DOHH2 (cell line): ENCODE data around the gene ASL.
"Not testable (repeated sequence)": the region's sequence is repeated elsewhere in the genome, so short reads cannot be mapped to it uniquely, and the experiment has no call there.

Experiments used
- H3F3A ChIP-seq: fragments of 200-600 bp; sonication (generic), shearing (Covaris generic); 2 replicates; pipeline ENCODE4 v1.6.0; 2016; ENCODE audit warnings: antibody characterized with exemption, mild to moderate bottlenecking; ENCODE audit not compliant: control insufficient read depth, insufficient read depth
- H3K27ac ChIP-seq: fragments of 200-600 bp; sonication (generic); 2 replicates; pipeline ENCODE4 v1.5.1; 2014; ENCODE audit warnings: low read depth, mild to moderate bottlenecking, low read length, moderate library complexity
- H3K27me3 ChIP-seq: fragments of 200-600 bp; sonication (generic); 2 replicates; pipeline ENCODE4 v1.6.1; 2014; ENCODE audit warnings: mild to moderate bottlenecking, low read length, mixed read lengths; ENCODE audit not compliant: control insufficient read depth
- H3K36me3 ChIP-seq: fragments of 200-600 bp; sonication (generic); 2 replicates; pipeline ENCODE4 v1.6.1; 2014; ENCODE audit warnings: mild to moderate bottlenecking, low read length, moderate library complexity, mixed read lengths; ENCODE audit not compliant: control insufficient read depth
- H3K4me1 ChIP-seq: fragments of 200-600 bp; sonication (generic); 2 replicates; pipeline ENCODE4 v1.6.1; 2014; ENCODE audit warnings: mild to moderate bottlenecking, low read length, mixed read lengths; ENCODE audit not compliant: control insufficient read depth
- H3K4me2 ChIP-seq: fragments of 200-600 bp; sonication (generic); 2 replicates; pipeline ENCODE4 v1.6.0; 2014; ENCODE audit warnings: mild to moderate bottlenecking, low read length, moderate library complexity
- H3K4me3 ChIP-seq: fragments of 200-600 bp; sonication (generic); 2 replicates; pipeline ENCODE4 v1.5.1; 2014; ENCODE audit warnings: mild to moderate bottlenecking, low read length, mixed read lengths
- H3K79me2 ChIP-seq: fragments of 200-600 bp; sonication (generic); 2 replicates; pipeline ENCODE4 v1.6.1; 2014; ENCODE audit warnings: mild to moderate bottlenecking, low read length, mixed read lengths; ENCODE audit not compliant: control insufficient read depth
- H3K9me2 ChIP-seq: fragments of 200-600 bp; sonication (generic); replicated peaks from 2 replicates; pipeline ENCODE4 v1.6.1; 2014; ENCODE audit warnings: mild to moderate bottlenecking, low read length, mixed read lengths; ENCODE audit not compliant: control insufficient read depth
- H3K9me3 ChIP-seq: fragments of 200-600 bp; sonication (generic); 2 replicates; pipeline ENCODE4 v1.6.1; 2014; ENCODE audit warnings: antibody characterized with exemption, low read length, mixed read lengths; ENCODE audit not compliant: control insufficient read depth, insufficient read depth
- H4K20me1 ChIP-seq: fragments of 200-600 bp; sonication (generic); 2 replicates; pipeline ENCODE4 v1.6.0; 2014; ENCODE audit warnings: low read depth, mild to moderate bottlenecking, antibody characterized with exemption, low read length, moderate library complexity; ENCODE audit not compliant: control insufficient read depth, insufficient read depth
- EZH2phosphoT487 ChIP-seq: fragments of 200-600 bp; sonication (generic); IDR thresholded peaks from 2 replicates; pipeline ENCODE4 v1.6.1; 2017; ENCODE audit warnings: borderline replicate concordance, mild to moderate bottlenecking, antibody characterized with exemption, low read length, moderate library complexity, mixed read lengths
- TF ChIP-seq, protein P1 (sequence below): fragments of 200-600 bp; sonication (generic); IDR thresholded peaks from one replicate; pipeline ENCODE4 v1.5.1; 2014; ENCODE audit warnings: antibody characterized with exemption, mild to moderate bottlenecking, low read depth, low read length; ENCODE audit not compliant: poor library complexity, severe bottlenecking

ASL gene

DNA sequence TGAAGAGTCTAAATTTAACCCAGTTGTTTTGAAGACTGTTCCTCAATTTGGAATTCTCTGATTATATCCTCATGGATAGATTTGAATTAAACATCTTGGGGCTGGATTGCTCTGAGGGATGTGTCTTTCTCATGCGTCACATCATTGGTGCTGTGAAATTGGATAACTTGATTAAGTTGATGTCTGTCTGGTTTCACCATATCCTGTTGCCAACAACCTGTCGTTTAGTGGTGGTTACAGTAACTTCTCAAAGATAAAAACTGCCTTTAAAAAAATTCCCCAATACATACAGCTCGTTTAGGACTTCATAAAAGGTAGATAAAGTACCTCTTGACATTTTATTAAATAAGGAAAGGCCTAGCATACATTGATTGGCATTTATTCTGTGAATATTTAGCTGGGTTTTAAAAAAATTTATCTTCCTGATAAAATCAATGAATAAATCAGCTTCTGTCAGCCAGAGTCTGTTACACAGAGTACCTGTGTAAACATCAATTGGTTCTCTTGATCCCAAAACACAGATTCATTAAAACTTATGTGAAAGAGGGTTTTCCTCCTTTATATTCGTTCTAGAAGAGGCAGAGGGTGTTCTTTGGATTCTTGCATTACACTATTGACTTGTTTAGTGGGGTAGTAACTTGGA lies 49.6 kb downstream of the ASL start:
- H3K27ac ChIP-seq = no peak overlapping the region

DNA sequence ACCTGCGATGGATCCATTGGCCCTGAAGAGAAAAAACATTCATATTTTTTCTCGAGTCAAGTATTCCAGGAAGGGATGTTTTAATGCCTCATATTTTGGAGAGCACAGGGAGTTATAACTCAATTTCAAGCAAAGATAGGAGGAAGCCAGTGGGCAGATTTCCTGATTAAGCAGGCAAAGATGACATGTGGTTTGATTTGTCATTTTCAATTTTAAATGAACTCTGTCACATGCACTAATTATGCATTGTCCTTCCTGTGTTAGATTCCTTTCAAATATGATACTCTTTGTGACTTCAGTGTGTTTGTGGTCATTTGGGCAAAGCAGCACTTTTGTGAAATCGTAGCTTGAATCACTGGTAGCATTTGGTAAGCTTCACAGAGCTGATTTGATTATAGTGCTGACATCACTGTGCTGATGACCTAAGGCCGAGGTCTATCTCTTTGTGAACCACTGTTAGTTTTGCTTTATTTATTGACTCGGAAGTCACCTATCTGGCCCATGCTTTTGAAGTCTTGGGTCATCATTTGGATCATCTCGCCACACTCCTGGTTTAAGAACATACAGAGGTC lies 50.2 kb downstream of the ASL start:
- not testable (repeated sequence) for H3F3A ChIP-seq, H3K27ac ChIP-seq, H3K27me3 ChIP-seq, H3K4me2 ChIP-seq, H3K9me2 ChIP-seq, H3K4me1 ChIP-seq, H3K4me3 ChIP-seq, H3K9me3 ChIP-seq
- peaks cover 92% of the 10 kb centered on the region for H3K79me2 ChIP-seq
- H4K20me1 ChIP-seq = peaks cover 19% of the 10 kb centered on the region
- peaks cover 35% of the 10 kb centered on the region for H3K36me3 ChIP-seq

More for the DNA sequence above, 49.6 kb downstream of the ASL start:
- TF ChIP-seq EZH2phosphoT487 = no peak
- TF ChIP-seq, protein P1, sequence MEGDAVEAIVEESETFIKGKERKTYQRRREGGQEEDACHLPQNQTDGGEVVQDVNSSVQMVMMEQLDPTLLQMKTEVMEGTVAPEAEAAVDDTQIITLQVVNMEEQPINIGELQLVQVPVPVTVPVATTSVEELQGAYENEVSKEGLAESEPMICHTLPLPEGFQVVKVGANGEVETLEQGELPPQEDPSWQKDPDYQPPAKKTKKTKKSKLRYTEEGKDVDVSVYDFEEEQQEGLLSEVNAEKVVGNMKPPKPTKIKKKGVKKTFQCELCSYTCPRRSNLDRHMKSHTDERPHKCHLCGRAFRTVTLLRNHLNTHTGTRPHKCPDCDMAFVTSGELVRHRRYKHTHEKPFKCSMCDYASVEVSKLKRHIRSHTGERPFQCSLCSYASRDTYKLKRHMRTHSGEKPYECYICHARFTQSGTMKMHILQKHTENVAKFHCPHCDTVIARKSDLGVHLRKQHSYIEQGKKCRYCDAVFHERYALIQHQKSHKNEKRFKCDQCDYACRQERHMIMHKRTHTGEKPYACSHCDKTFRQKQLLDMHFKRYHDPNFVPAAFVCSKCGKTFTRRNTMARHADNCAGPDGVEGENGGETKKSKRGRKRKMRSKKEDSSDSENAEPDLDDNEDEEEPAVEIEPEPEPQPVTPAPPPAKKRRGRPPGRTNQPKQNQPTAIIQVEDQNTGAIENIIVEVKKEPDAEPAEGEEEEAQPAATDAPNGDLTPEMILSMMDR = no peak
- Histone ChIP-seq H3K36me3 (peaks cover 30% of the 10 kb centered on the region), H3K4me3 (no peak overlapping the region), H4K20me1 (peaks cover 19% of the 10 kb centered on the region), H3K4me1 (no peaks in the 10 kb centered on the region), H3K27me3 (no peaks in the 10 kb centered on the region), H3K79me2 (peaks cover 96% of the 10 kb centered on the region), H3K4me2 (no peak overlapping the region), H3K9me3 (no peaks in the 10 kb centered on the region), H3F3A (peaks cover 2% of the 10 kb centered on the region; the same call in 1 of the 2 replicates), H3K9me2 (no peaks in the 10 kb centered on the region)

DNA sequence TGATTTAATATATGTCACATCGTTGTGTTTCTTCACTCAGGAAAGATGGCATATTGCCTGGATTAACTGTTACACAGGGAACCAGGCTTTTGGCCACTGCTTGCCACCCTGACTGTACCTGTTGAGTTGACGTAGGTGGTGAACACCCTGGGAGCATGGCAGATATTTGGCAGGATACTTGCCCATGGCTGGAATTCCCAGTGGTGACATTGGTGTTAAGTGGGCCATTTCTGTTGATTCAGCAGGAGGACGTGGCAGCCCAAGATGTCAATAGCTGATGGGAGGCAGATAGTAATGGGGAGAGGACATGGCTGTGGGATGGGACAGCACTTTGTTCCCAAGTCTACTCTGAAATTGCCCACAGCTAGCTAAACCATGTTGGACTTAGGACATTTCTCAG lies 51.6 kb downstream of the ASL start:
- not testable (repeated sequence) for H3K9me3 ChIP-seq, H3K4me2 ChIP-seq, H3K27ac ChIP-seq, H3K9me2 ChIP-seq, H3K4me1 ChIP-seq, H3K27me3 ChIP-seq, H3K4me3 ChIP-seq, H3F3A ChIP-seq
- Histone ChIP-seq H4K20me1 (peaks cover 13% of the 10 kb centered on the region), H3K79me2 (peaks cover 79% of the 10 kb centered on the region), H3K36me3 (peaks cover 40% of the 10 kb centered on the region)

DNA sequence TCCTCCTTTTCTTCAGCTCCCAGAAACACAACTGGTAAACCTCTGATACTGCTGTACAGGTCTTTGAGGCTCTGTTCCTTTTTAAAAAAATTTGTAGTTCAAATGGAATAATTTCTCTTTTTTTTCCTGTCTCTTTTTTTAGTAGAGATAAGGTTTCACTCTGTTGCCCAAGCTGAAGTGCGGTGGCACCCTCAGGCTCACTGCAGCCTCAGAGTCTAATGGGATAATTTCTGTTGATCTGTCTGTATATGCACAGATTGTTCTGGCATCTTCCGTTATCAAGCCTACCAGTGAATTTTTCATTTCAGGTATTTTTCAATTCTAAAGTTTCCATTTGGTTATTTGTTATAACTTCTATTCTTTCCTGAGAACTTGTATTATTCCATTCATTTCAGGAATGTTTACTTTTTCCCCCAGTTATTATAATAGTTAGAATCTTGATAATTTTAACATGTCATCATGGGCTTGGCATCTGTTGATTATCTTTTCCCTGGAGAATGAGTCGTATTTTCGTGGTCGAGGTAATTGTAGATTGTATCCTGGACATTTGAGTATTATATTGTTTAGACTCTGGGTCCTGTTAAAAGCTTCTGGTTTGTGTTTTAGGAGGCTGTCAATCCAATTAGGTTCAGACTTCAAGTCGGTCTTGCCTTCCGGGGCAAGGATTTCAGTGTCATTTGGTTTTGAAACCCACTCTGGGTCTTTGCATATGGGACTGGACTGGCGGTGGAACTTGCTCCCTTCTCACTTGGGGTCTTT lies 63.6 kb downstream of the ASL start:
- Histone ChIP-seq H3K79me2 (peaks cover 29% of the 10 kb centered on the region), H3K9me2 (no peaks in the 10 kb centered on the region), H3K4me1 (no peaks in the 10 kb centered on the region), H3K9me3 (no peaks in the 10 kb centered on the region), H3K27me3 (no peaks in the 10 kb centered on the region), H3K36me3 (peaks cover 83% of the 10 kb centered on the region), H3K4me3 (no peak overlapping the region), H4K20me1 (no peaks in the 10 kb centered on the region), H3K4me2 (no peak overlapping the region), H3K27ac (no peak overlapping the region), H3F3A (0 out of 2 replicates have a peak, but pooled peaks cover 2% of the 10 kb centered on the region)
- TF ChIP-seq EZH2phosphoT487 = no peak
